Muscle of arm (tissue), 12 donors: ENCODE data around the gene PIF1. TPM values are rescaled to one million over a fixed set of nuclear protein-coding genes. Genes with fewer than 3 reads are reported as not detected.
"Not testable (repeated sequence)": the region's sequence is repeated elsewhere in the genome, so short reads cannot be mapped to it uniquely, and the experiment has no call there.

Experiments used
- DNase-seq: peaks from one replicate; pipeline ENCODE4 v3.0.0-alpha.2; 2013
- polyA plus RNA-seq, 12 donors: library from polyadenylated mRNA; unstranded; fragments of 120-200 nt; gene quantifications; one replicate each; pipeline ENCODE4 v1.2.1, GENCODE V29; 2013; ENCODE audit not compliant: insufficient read length in 12 of 12

The PIF1 gene
- polyA plus RNA-seq, 12 donors = 3.0 to 10.5 (median 5.9) TPM; not detected in 1

GRCh38 chr15:64810497-64811326 lies 14.7 kb downstream of the PIF1 start:
- DNase-seq = no peak

GRCh38 chr15:64809649-64810496 lies 15.6 kb downstream of the PIF1 start:
- peak; percentile 79 for DNase-seq

- DNase-seq = no peak
These were observed 16.5 kb downstream of the PIF1 start for GRCh38 chr15:64808785-64809453.

GRCh38 chr15:64807751-64808222 lies 17.7 kb downstream of the PIF1 start:
- no peak for DNase-seq

- DNase-seq = no peak
These were observed 18.2 kb downstream of the PIF1 start for GRCh38 chr15:64807051-64807749.

- no peak for DNase-seq
These were observed 18.9 kb downstream of the PIF1 start for GRCh38 chr15:64806509-64806908.

- no peak for DNase-seq
These were observed 20.8 kb downstream of the PIF1 start for GRCh38 chr15:64804619-64805018.

- DNase-seq = no peak
These were observed 21.9 kb downstream of the PIF1 start for GRCh38 chr15:64803526-64803925.

GRCh38 chr15:64800476-64800875 lies 25.0 kb downstream of the PIF1 start:
- DNase-seq = no peak

- DNase-seq = not testable (repeated sequence)
These were observed 26.5 kb downstream of the PIF1 start for GRCh38 chr15:64798905-64799304.

GRCh38 chr15:64795921-64796320 lies 29.5 kb downstream of the PIF1 start:
- not testable (repeated sequence) for DNase-seq

- not testable (repeated sequence) for DNase-seq
These were observed 30.1 kb downstream of the PIF1 start for GRCh38 chr15:64795299-64795698.

- no peak for DNase-seq
These were observed 33.2 kb downstream of the PIF1 start for GRCh38 chr15:64792282-64792681.

- no peak for DNase-seq
These were observed 34.0 kb downstream of the PIF1 start for GRCh38 chr15:64791401-64791800.

GRCh38 chr15:64783796-64784195 lies 41.7 kb downstream of the PIF1 start:
- DNase-seq = no peak

GRCh38 chr15:64782751-64783150 lies 42.7 kb downstream of the PIF1 start:
- no peak for DNase-seq

- no peak for DNase-seq
These were observed 44.1 kb downstream of the PIF1 start for GRCh38 chr15:64781299-64781698.

GRCh38 chr15:64780600-64781156 lies 44.8 kb downstream of the PIF1 start:
- DNase-seq = no peak

- DNase-seq = no peak
These were observed 45.8 kb downstream of the PIF1 start for GRCh38 chr15:64779630-64780029.

- no peak for DNase-seq
These were observed 46.4 kb downstream of the PIF1 start for GRCh38 chr15:64779024-64779423.

GRCh38 chr15:64776402-64776786 lies 49.1 kb downstream of the PIF1 start:
- no peak for DNase-seq
